Measurements from ENCODE around the gene RAP1A.

RAP1A gene

GRCh38 chr1:111723091-111723806 lies 103.7 kb downstream of the RAP1A start:
- DNase-seq, result no peak

- DNase-seq, result no peak
These were observed 104.3 kb downstream of the RAP1A start for GRCh38 chr1:111723871-111724270.

GRCh38 chr1:111725192-111725591 lies 105.6 kb downstream of the RAP1A start:
- DNase-seq, result no peak

- no peak for DNase-seq
These were observed 107.5 kb downstream of the RAP1A start for GRCh38 chr1:111727056-111727455.

GRCh38 chr1:111729271-111729921 lies 109.8 kb downstream of the RAP1A start:
- DNase-seq, result no peak

GRCh38 chr1:111729946-111730681 lies 110.5 kb downstream of the RAP1A start:
- DNase-seq, result no peak

- no peak for DNase-seq
These were observed 111.1 kb downstream of the RAP1A start for GRCh38 chr1:111730706-111731105.

- DNase-seq, result no peak
These were observed 112.4 kb downstream of the RAP1A start for GRCh38 chr1:111731956-111732355.

- DNase-seq, result no peak
These were observed 113.1 kb downstream of the RAP1A start for GRCh38 chr1:111732718-111733117.

- no peak for DNase-seq
These were observed 113.8 kb downstream of the RAP1A start for GRCh38 chr1:111733183-111733991.

- no peak for DNase-seq
These were observed 114.4 kb downstream of the RAP1A start for GRCh38 chr1:111733992-111734341.

- no peak for DNase-seq
These were observed 114.8 kb downstream of the RAP1A start for GRCh38 chr1:111734426-111734825.

- DNase-seq, result no peak
These were observed 115.3 kb downstream of the RAP1A start for GRCh38 chr1:111734856-111735255.

- no peak for DNase-seq
These were observed 115.7 kb downstream of the RAP1A start for GRCh38 chr1:111735321-111735720.

GRCh38 chr1:111735858-111736544 lies 116.4 kb downstream of the RAP1A start:
- DNase-seq, result no peak

- no peak for DNase-seq
These were observed 117.1 kb downstream of the RAP1A start for GRCh38 chr1:111736548-111737215.

GRCh38 chr1:111737216-111738132 lies 117.9 kb downstream of the RAP1A start:
- no peak for DNase-seq

- DNase-seq, result no peak
These were observed 118.5 kb downstream of the RAP1A start for GRCh38 chr1:111738133-111738435.

- peak; percentile 41 for DNase-seq
These were observed 119.0 kb downstream of the RAP1A start for GRCh38 chr1:111738436-111739193.

Data from activated naive CD4-positive, alpha-beta T cell treated with anti-CD3 and anti-CD28 coated beads, Interleukin-2, amount 50 U/mL, for 16 hours (primary cell).